Smooth muscle cell (in vitro differentiated cells): ENCODE measurements around the gene DUSP16. TPM values are rescaled to one million over a fixed set of nuclear protein-coding genes. Genes with fewer than 3 reads are reported as not detected.

Experiments
- DNase-seq: peaks from one replicate; lab custom pipeline; 2025; ENCODE audit not compliant: unreplicated experiment; lab: John Stamatoyannopoulos, UW
- H2AFZ ChIP-seq: fragments of 200-600 bp; sonication (generic); 2 replicates; pipeline ENCODE4 v1.6.0; 2016; ENCODE audit warnings: antibody characterized with exemption, low read depth, mild to moderate bottlenecking
- H3F3A ChIP-seq: fragments of 200-600 bp; sonication (generic); 2 replicates; pipeline ENCODE4 v1.6.0; 2017; ENCODE audit warnings: antibody characterized with exemption, low read depth
- H3K27ac ChIP-seq: fragments of 200-600 bp; sonication (generic); 2 replicates; pipeline ENCODE4 v1.5.1; 2016; ENCODE audit warnings: low read depth, mild to moderate bottlenecking
- H3K27me3 ChIP-seq: fragments of 200-600 bp; sonication (generic); 2 replicates; pipeline ENCODE4 v1.6.1; 2016; ENCODE audit warnings: low read depth, mild to moderate bottlenecking
- H3K36me3 ChIP-seq: fragments of 200-600 bp; sonication (generic); 2 replicates; pipeline ENCODE4 v1.5.1; 2016; ENCODE audit warnings: low read depth
- H3K4me1 ChIP-seq: fragments of 200-600 bp; sonication (generic); 2 replicates; pipeline ENCODE4 v1.5.1; 2016; ENCODE audit warnings: low read depth
- H3K4me2 ChIP-seq: fragments of 200-600 bp; sonication (generic); 2 replicates; pipeline ENCODE4 v1.6.0; 2016; ENCODE audit warnings: mild to moderate bottlenecking
- H3K4me3 ChIP-seq: fragments of 200-600 bp; sonication (generic); 2 replicates; pipeline ENCODE4 v1.5.1; 2016; ENCODE audit warnings: mild to moderate bottlenecking
- H3K79me2 ChIP-seq: fragments of 200-600 bp; sonication (generic); 2 replicates; pipeline ENCODE4 v1.6.0; 2016; ENCODE audit warnings: low read depth, mild to moderate bottlenecking
- H3K9ac ChIP-seq: fragments of 200-600 bp; sonication (generic); 2 replicates; pipeline ENCODE4 v1.6.0; 2016; ENCODE audit warnings: low read depth
- H3K9me3 ChIP-seq: fragments of 200-600 bp; sonication (generic); replicated peaks from 2 replicates; pipeline ENCODE4 v1.5.1; 2016; ENCODE audit warnings: low read depth
- H4K20me1 ChIP-seq: fragments of 200-600 bp; sonication (generic); 2 replicates; pipeline ENCODE4 v1.6.0; 2016; ENCODE audit warnings: low read depth
- WGBS: methylation state at CpG from one replicate; pipeline ENCODE4 v1.1.7; 2016; ENCODE audit warnings: low lambda C conversion rate; 5-methylcytosine and 5-hydroxymethylcytosine counted together
- polyA plus RNA-seq: library from polyadenylated mRNA; unstranded; fragments of >200 nt; fragmentation: Nextera tagmentation; extraction: Ambion mirVana; gene quantifications from 2 replicates; pipeline ENCODE4 v1.2.1, GENCODE V29; 2016
- total RNA-seq: library from RNA; depleted of rRNA; stranded (reverse); fragments of >200 nt; gene quantifications from 2 replicates; pipeline ENCODE4 v1.2.3, GENCODE V29; 2014
- TF ChIP-seq, protein P1 (sequence below): fragments of 200-600 bp; sonication (generic); IDR thresholded peaks from 2 replicates; pipeline ENCODE4 v1.5.1; 2017; ENCODE audit warnings: borderline replicate concordance, mild to moderate bottlenecking, antibody characterized with exemption; ENCODE audit not compliant: insufficient read depth, poor library complexity, severe bottlenecking

The DUSP16 gene
- total and polyA plus RNA-seq, 2 experiments from 2014 or later, result 1.2 to 10.8 TPM

DNA sequence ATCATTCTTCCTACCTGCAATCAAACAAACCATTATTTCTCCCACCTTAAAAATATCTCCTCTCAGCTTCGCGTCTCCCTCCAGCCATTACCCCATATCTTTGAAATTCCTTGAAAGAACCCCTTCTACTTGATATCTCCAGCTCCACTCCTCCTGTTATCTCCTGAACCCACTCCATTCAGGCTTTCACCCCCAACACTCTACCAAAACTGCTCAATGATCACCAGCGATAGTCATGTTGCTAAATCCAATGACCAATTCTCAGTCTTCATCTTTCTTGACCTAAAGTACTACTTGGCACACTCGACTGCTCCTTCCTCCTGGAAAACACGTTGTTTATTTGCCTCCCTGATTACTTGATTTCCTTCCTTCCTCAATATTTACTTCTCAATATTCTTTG is 70.1 kb downstream of the DUSP16 start:
- TF ChIP-seq, protein P1, sequence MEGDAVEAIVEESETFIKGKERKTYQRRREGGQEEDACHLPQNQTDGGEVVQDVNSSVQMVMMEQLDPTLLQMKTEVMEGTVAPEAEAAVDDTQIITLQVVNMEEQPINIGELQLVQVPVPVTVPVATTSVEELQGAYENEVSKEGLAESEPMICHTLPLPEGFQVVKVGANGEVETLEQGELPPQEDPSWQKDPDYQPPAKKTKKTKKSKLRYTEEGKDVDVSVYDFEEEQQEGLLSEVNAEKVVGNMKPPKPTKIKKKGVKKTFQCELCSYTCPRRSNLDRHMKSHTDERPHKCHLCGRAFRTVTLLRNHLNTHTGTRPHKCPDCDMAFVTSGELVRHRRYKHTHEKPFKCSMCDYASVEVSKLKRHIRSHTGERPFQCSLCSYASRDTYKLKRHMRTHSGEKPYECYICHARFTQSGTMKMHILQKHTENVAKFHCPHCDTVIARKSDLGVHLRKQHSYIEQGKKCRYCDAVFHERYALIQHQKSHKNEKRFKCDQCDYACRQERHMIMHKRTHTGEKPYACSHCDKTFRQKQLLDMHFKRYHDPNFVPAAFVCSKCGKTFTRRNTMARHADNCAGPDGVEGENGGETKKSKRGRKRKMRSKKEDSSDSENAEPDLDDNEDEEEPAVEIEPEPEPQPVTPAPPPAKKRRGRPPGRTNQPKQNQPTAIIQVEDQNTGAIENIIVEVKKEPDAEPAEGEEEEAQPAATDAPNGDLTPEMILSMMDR, result no peak
- H4K20me1 ChIP-seq, result peaks cover 5% of the 10 kb centered on the region
- no peaks in the 10 kb centered on the region for H3K4me1 ChIP-seq
- no peaks in the 10 kb centered on the region for H3K79me2 ChIP-seq
- no peaks in the 10 kb centered on the region for H3K27me3 ChIP-seq
- no peaks in the 10 kb centered on the region for H3F3A ChIP-seq
- H3K9ac ChIP-seq, result no peak overlapping the region
- H3K4me2 ChIP-seq, result no peak overlapping the region
- DNase-seq, result no peak
- 94% methylated on average over 5 of the region's 5 CpGs for WGBS
- no peak overlapping the region for H3K4me3 ChIP-seq
- no peak overlapping the region for H2AFZ ChIP-seq
- H3K36me3 ChIP-seq, result no peaks in the 10 kb centered on the region
- no peaks in the 10 kb centered on the region for H3K9me3 ChIP-seq
- H3K27ac ChIP-seq, result no peak overlapping the region

DNA sequence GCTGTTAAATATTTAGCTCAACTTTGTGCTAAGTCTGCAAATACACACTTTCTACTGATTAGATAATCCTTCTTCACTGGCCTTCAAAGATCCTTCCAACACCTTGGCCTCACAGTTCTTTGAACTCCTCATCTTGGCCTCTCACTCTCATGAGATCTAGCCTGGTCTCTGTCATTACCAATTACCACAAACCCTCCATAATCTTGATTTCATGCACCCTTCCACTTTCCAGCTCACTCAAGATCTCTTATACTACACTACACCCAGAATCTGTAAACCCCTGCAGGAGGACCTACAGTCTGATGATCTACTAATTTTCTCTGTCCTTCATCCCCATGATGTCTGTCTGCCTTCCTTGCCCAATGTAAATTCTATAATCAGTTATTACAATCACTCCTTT is 71.1 kb downstream of the DUSP16 start:
- H3F3A ChIP-seq, result no peaks in the 10 kb centered on the region
- H2AFZ ChIP-seq, result no peak overlapping the region
- DNase-seq, result no peak
- H3K9ac ChIP-seq, result no peak overlapping the region
- no peak overlapping the region for H3K4me3 ChIP-seq
- H3K4me2 ChIP-seq, result no peak overlapping the region
- no peaks in the 10 kb centered on the region for H3K9me3 ChIP-seq
- H3K36me3 ChIP-seq, result no peaks in the 10 kb centered on the region
- no peak overlapping the region for H3K27ac ChIP-seq
- TF ChIP-seq, protein P1, result no peak
- no peaks in the 10 kb centered on the region for H3K4me1 ChIP-seq
- H4K20me1 ChIP-seq, result peaks cover 5% of the 10 kb centered on the region
- no peaks in the 10 kb centered on the region for H3K27me3 ChIP-seq
- H3K79me2 ChIP-seq, result no peaks in the 10 kb centered on the region

DNA sequence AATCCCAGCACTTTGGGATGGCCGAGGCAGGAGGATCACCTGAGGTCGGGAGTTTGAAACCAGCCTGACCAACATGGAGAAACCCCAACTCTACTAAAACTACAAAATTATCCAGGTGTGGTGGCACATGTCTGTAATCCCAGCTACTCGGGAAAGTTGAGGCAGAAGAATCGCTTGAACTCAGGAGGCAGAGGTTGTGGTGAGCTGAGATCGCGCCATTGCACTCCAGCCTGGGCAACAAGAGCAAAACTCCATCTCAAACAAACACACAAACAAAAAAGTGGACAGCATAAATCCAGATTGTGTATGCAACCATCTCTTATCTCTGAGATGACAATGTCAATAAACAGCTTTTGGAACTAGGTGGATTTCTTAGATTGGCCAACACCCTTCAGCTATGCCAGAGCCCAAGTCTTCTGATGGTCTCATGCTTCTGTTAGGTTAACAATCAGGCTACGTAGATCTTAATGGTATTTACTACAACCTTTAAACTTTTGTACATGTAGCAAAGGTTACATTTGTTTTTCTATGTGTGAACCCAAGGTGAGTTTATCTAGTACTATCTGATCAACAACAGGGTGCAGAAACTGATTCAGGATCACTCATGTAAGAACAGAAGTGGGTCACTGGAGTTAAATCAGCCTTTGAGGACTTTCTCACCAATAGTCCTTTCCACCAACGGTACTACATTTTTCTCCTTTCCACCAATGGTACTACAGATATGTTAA is 73.7 kb downstream of the DUSP16 start:
- Histone ChIP-seq H3K4me1 (no peaks in the 10 kb centered on the region), H2AFZ (no peak overlapping the region), H3K27ac (no peak overlapping the region), H4K20me1 (no peaks in the 10 kb centered on the region), H3K4me2 (no peak overlapping the region), H3K9ac (no peak overlapping the region), H3K36me3 (no peaks in the 10 kb centered on the region), H3K9me3 (no peaks in the 10 kb centered on the region), H3K79me2 (no peaks in the 10 kb centered on the region), H3K4me3 (no peak overlapping the region), H3F3A (no peaks in the 10 kb centered on the region), H3K27me3 (no peaks in the 10 kb centered on the region)
- no peak for DNase-seq
- TF ChIP-seq, protein P1, result no peak
- WGBS, result 94% methylated on average over 8 of the region's 8 CpGs

DNA sequence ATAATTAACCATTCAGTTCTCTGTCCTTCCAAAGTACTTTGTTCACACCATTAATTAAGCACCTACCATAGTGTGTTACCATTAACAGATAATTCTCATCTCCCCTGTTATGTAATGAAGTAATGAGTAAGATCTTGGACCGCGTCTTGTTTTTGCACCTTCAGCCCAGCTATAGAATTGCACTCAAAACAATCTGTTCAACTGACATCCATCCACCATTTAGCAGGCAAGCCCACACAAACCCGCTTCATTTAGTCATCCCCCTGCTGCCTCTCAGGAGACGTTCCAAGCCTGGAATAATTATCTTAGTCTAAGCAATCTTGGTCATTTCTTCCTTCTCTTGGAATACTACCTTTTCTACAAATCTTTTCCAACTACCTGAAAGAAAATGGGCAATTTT is 74.4 kb downstream of the DUSP16 start:
- Histone ChIP-seq H3K27ac (no peak overlapping the region), H3K27me3 (no peaks in the 10 kb centered on the region), H3K9ac (no peak overlapping the region), H2AFZ (no peak overlapping the region), H3K79me2 (no peaks in the 10 kb centered on the region), H4K20me1 (no peaks in the 10 kb centered on the region), H3F3A (no peaks in the 10 kb centered on the region), H3K4me3 (no peak overlapping the region), H3K36me3 (no peaks in the 10 kb centered on the region), H3K9me3 (no peaks in the 10 kb centered on the region), H3K4me1 (no peaks in the 10 kb centered on the region), H3K4me2 (no peak overlapping the region)
- DNase-seq, result no peak
- 89% methylated on average over 4 of the region's 4 CpGs for WGBS
- TF ChIP-seq, protein P1, result no peak
